SK-N-SH (cell line): Measurements from ENCODE around the gene GZMA. TPM values are rescaled to one million over a fixed set of nuclear protein-coding genes. Genes with fewer than 3 reads are reported as not detected.

Experiments
- CTCF ChIA-PET: fragments of 300-600, 350-600 bp; formaldehyde crosslinking; extraction: SDS; loops from one replicate; lab custom pipeline; 2021; lab: Yijun Ruan, JAX
- POLR2A ChIA-PET: fragments of 350-600 bp; sonication (Branson Sonifier 250); formaldehyde crosslinking; extraction: SDS; loops from one replicate; lab custom pipeline; 2020; ENCODE audit warnings: antibody characterized with exemption, inconsistent platforms; lab: Yijun Ruan, JAX
- DNase-seq: peaks from one replicate; pipeline ENCODE4 v3.0.0; 2012
- H2AFZ ChIP-seq: fragments of 200-600 bp; sonication (generic); 2 replicates; pipeline ENCODE4 v1.8.1; 2016; ENCODE audit warnings: antibody characterized with exemption, mild to moderate bottlenecking, low read depth
- H3F3A ChIP-seq: fragments of 200-600 bp; sonication (generic); replicated peaks from 2 replicates; pipeline ENCODE3; 2016; ENCODE audit warnings: antibody characterized with exemption, mild to moderate bottlenecking; ENCODE audit not compliant: insufficient read depth
- H3K27ac ChIP-seq, 2 experiments: fragments of 200-500 bp in 1 of 2; fragments of 200-600 bp in 1 of 2; sonication (Bioruptor generic) in 1 of 2; sonication (generic), shearing (Covaris generic) in 1 of 2; 2 replicates each; pipeline versions ENCODE4 v1.5.1 to v1.6.1; 2014 to 2016; ENCODE audit warnings: low read depth in 2 of 2, inconsistent platforms in 1 of 2, low read length in 1 of 2, mild to moderate bottlenecking in 1 of 2, mixed read lengths in 1 of 2
- H3K27me3 ChIP-seq: fragments of 200-600 bp; sonication (generic), shearing (Covaris generic); 2 replicates; pipeline ENCODE4 v1.6.1; 2016; ENCODE audit warnings: mixed run types; ENCODE audit not compliant: insufficient read depth
- H3K36me3 ChIP-seq, 2 experiments: fragments of 200-500 bp in 1 of 2; fragments of 200-600 bp in 1 of 2; sonication (Bioruptor generic) in 1 of 2; sonication (generic) in 1 of 2; replicated peaks in 1 of 2; 2 replicates each; pipeline versions ENCODE3 to v1.5.1; 2014 to 2016; ENCODE audit warnings: low read length in 1 of 2, mild to moderate bottlenecking in 1 of 2; ENCODE audit not compliant: insufficient read depth in 2 of 2, control insufficient read depth in 1 of 2
- H3K4me1 ChIP-seq, 2 experiments: fragments of 200-500 bp in 1 of 2; fragments of 200-600 bp in 1 of 2; sonication (Bioruptor generic) in 1 of 2; sonication (generic), shearing (Covaris generic) in 1 of 2; 2 replicates each; pipeline versions ENCODE4 v1.5.1 to v1.6.1; 2014 to 2016; ENCODE audit warnings: low read depth in 1 of 2, low read length in 1 of 2, mixed run types in 1 of 2; ENCODE audit not compliant: insufficient read depth in 2 of 2, control insufficient read depth in 1 of 2
- H3K4me2 ChIP-seq: fragments of 200-600 bp; sonication (generic), shearing (Covaris generic); 2 replicates; pipeline ENCODE4 v1.6.1; 2017; ENCODE audit warnings: mixed run types
- H3K4me3 ChIP-seq, 2 experiments: fragments of 200-500 bp in 1 of 2; fragments of 200-600 bp in 1 of 2; sonication (Bioruptor generic) in 1 of 2; sonication (generic), shearing (Covaris generic) in 1 of 2; 2 replicates each; pipeline versions ENCODE4 v1.5.1 to v1.8.1; 2014 to 2016; ENCODE audit warnings: low read depth in 2 of 2, inconsistent platforms in 1 of 2, low read length in 1 of 2, mild to moderate bottlenecking in 1 of 2, mixed read lengths in 1 of 2, moderate library complexity in 1 of 2
- H3K79me2 ChIP-seq: fragments of 200-600 bp; sonication (generic); 2 replicates; pipeline ENCODE4 v1.8.1; 2017; ENCODE audit warnings: mild to moderate bottlenecking; ENCODE audit not compliant: insufficient read depth
- H3K9ac ChIP-seq: fragments of 200-600 bp; sonication (generic); 2 replicates; pipeline ENCODE4 v1.6.1; 2017; ENCODE audit warnings: mixed run types
- H3K9me2 ChIP-seq: fragments of 200-600 bp; sonication (generic); 2 replicates; pipeline ENCODE4 v1.6.1; 2017; ENCODE audit warnings: mixed run types
- H3K9me3 ChIP-seq: fragments of 200-600 bp; sonication (generic); 2 replicates; pipeline ENCODE4 v1.6.1; 2017; ENCODE audit warnings: mixed run types, mild to moderate bottlenecking, moderate library complexity
- H4K20me1 ChIP-seq: fragments of 200-600 bp; sonication (generic); 2 replicates; pipeline ENCODE4 v1.6.1; 2017; ENCODE audit warnings: mild to moderate bottlenecking, mixed run types; ENCODE audit not compliant: insufficient read depth
- CTCF ChIP-seq: fragments of 200-600 bp; sonication (generic); IDR thresholded peaks from 2 replicates; pipeline ENCODE4 v1.6.1; 2017; ENCODE audit warnings: antibody characterized with exemption, mild to moderate bottlenecking, moderate library complexity
- EP300 ChIP-seq, 2 experiments: IDR thresholded peaks; 2 replicates each; pipeline versions ENCODE4 v1.4.0 to v1.6.1; 2012; ENCODE audit warnings: borderline replicate concordance in 1 of 2, low read depth in 1 of 2, low read length in 1 of 2
- NFIC ChIP-seq: IDR thresholded peaks from 2 replicates; pipeline ENCODE4 v1.4.0; 2012; ENCODE audit warnings: borderline replicate concordance
- NRF1 ChIP-seq: IDR thresholded peaks from 2 replicates; pipeline ENCODE4 v1.6.1; 2012; ENCODE audit warnings: low read depth, mild to moderate bottlenecking, low read length
- PBX3 ChIP-seq: IDR thresholded peaks from 2 replicates; pipeline ENCODE4; 2012
- RCOR1 ChIP-seq: fragments of 150-350 bp; IDR thresholded peaks from 2 replicates; pipeline ENCODE4 v1.6.1; 2017; ENCODE audit warnings: antibody characterized with exemption, low read length
- SIN3A ChIP-seq: IDR thresholded peaks from 2 replicates; pipeline ENCODE4 v1.6.1; 2012; ENCODE audit warnings: low read depth, mild to moderate bottlenecking, low read length, moderate library complexity, borderline replicate concordance
- TAF1 ChIP-seq: IDR thresholded peaks from 2 replicates; pipeline ENCODE4 v1.6.1; 2012; ENCODE audit warnings: low read depth, mild to moderate bottlenecking, low read length, moderate library complexity, borderline replicate concordance
- TCF12 ChIP-seq: IDR thresholded peaks from 2 replicates; pipeline ENCODE4 v1.4.0; 2012
- USF2 ChIP-seq: fragments of 150-350 bp; IDR thresholded peaks from 2 replicates; pipeline ENCODE4 v1.6.1; 2017; ENCODE audit warnings: antibody characterized with exemption, low read length, low read depth, borderline replicate concordance
- YY1 ChIP-seq: IDR thresholded peaks from 2 replicates; pipeline ENCODE4 v1.4.0; 2012; ENCODE audit warnings: low read depth, mild to moderate bottlenecking
- ZBTB33 ChIP-seq: IDR thresholded peaks from 2 replicates; pipeline ENCODE4 v1.4.0; 2012; ENCODE audit warnings: low read depth, borderline replicate concordance
- WGBS: methylation state at CpG from one replicate; pipeline ENCODE4 v1.1.6; 2017; ENCODE audit warnings: low lambda C conversion rate; 5-methylcytosine and 5-hydroxymethylcytosine counted together
- polyA plus RNA-seq, 3 experiments: library from polyadenylated mRNA; depleted of rRNA; stranded (reverse); fragments of >200 nt; gene quantifications; 2 replicates each; pipeline ENCODE4 v1.2.3, GENCODE V29; 2012

The GZMA gene
- polyA plus RNA-seq, 1 of the 3 experiments (the other 2 are of a cell fraction), result 0.07 TPM

- Histone ChIP-seq H3K79me2 (no peaks in the 10 kb centered on the region), H3K9ac (no peak overlapping the region), H3K9me3 (no peaks in the 10 kb centered on the region), H3K4me1 (no peaks in the 10 kb centered on the region; a peak in 1 of 4 replicates), H3K4me3 (no peak overlapping the region), H3K27me3 (no peaks in the 10 kb centered on the region; the same call in 1 of the 2 replicates), H4K20me1 (no peaks in the 10 kb centered on the region), H3F3A (no peaks in the 10 kb centered on the region), H3K36me3 (no peaks in the 10 kb centered on the region), H3K4me2 (peak overlapping the region; percentile 4; the same call in 1 of the 2 replicates), H2AFZ (0 out of 2 replicates have a peak overlapping the region, but pooled peaks have one; percentile 32), H3K27ac (no peak overlapping the region), H3K9me2 (no peaks in the 10 kb centered on the region)
- ChIA-PET CTCF (no interaction called here), POLR2A (no interaction called here)
- no peak for DNase-seq
- WGBS, result 11% methylated on average over 5 of the region's 5 CpGs
- TF ChIP-seq TCF12, result no peak
- TF ChIP-seq ZBTB33, result no peak
- no peak for TF ChIP-seq EP300 (IDR thresholded peaks at IDR 0.05; ENCODE audit: borderline replicate concordance in 1 of 2, low read depth in 1 of 2, low read length in 1 of 2)
- no peak for TF ChIP-seq RCOR1
- TF ChIP-seq YY1, result no peak
- no peak for TF ChIP-seq TAF1
Measured at GRCh38 chr5:55101556-55102276, 730 bp upstream of the GZMA start.

- Histone ChIP-seq H2AFZ (no peak overlapping the region), H3K9me3 (no peaks in the 10 kb centered on the region), H3K36me3 (no peaks in the 10 kb centered on the region), H3K4me1 (no peaks in the 10 kb centered on the region; a peak in 1 of 4 replicates), H3K4me2 (no peak overlapping the region), H4K20me1 (no peaks in the 10 kb centered on the region), H3K4me3 (no peak overlapping the region), H3F3A (no peaks in the 10 kb centered on the region), H3K27ac (no peak overlapping the region), H3K27me3 (no peaks in the 10 kb centered on the region; the same call in 1 of the 2 replicates), H3K9me2 (no peaks in the 10 kb centered on the region), H3K79me2 (no peaks in the 10 kb centered on the region), H3K9ac (no peak overlapping the region)
- WGBS, result 4% methylated on average over 2 of the region's 2 CpGs
- no peak for DNase-seq
- ChIA-PET POLR2A (no interaction called here), CTCF (interaction anchor here (0.9 to 1.0 kb wide), 2 partner anchors 42 to 199 kb away, joined by 3 read pairs; no protein-coding TSS in a partner anchor)
- TF ChIP-seq NFIC (no peak), NRF1 (no peak), PBX3 (no peak), RCOR1 (no peak), ZBTB33 (no peak), SIN3A (no peak), USF2 (no peak), CTCF (no peak), TCF12 (no peak)
Measured at GRCh38 chr5:55104036-55104772, 1.8 kb downstream of the GZMA start.
